Lower lobe of right lung (tissue), 2 donors: ENCODE measurements around the gene NOTCH3. TPM values are rescaled to one million over a fixed set of nuclear protein-coding genes. Genes with fewer than 3 reads are reported as not detected.

Experiments
- ATAC-seq, 2 donors: fragments of 200-7000 bp; cut with Tn5 transposase; one replicate each; pipeline ENCODE4 v1.9.1; 2020 to 2022; ENCODE audit warnings: mild to moderate bottlenecking in 2 of 2, moderate library complexity in 2 of 2
- DNase-seq: peaks from one replicate; pipeline ENCODE4 v3.0.0-alpha.2; 2020
- H3K27ac ChIP-seq: fragments of 200-600 bp; one replicate; pipeline ENCODE4 v1.8.0; 2022
- H3K27me3 ChIP-seq: fragments of 200-600 bp; one replicate; pipeline ENCODE4 v1.8.0; 2022; ENCODE audit warnings: low read depth
- H3K36me3 ChIP-seq: fragments of 200-600 bp; one replicate; pipeline ENCODE4 v1.8.0; 2022; ENCODE audit warnings: mild to moderate bottlenecking
- H3K4me1 ChIP-seq: fragments of 200-600 bp; one replicate; pipeline ENCODE4 v1.8.0; 2022
- H3K4me3 ChIP-seq: fragments of 200-600 bp; one replicate; pipeline ENCODE4 v1.8.0; 2022; ENCODE audit warnings: mild to moderate bottlenecking
- H3K9me3 ChIP-seq: fragments of 200-600 bp; one replicate; pipeline ENCODE4 v1.8.0; 2022
- CTCF ChIP-seq: fragments of 200-600 bp; IDR thresholded peaks from one replicate; pipeline ENCODE4 v1.8.0; 2022; ENCODE audit warnings: antibody characterized with exemption, mild to moderate bottlenecking
- intact Hi-C: fragments of 100-400 bp; cut with DNase I; formaldehyde crosslinking; loops from one replicate; pipeline ENCODE4 v1.11.0; 2022
- total RNA-seq: library from RNA; stranded (reverse); fragmentation: NEBNext Ultra II Directional; extraction: Animal tissue kit (Norgen Biotek cat#: 25700); gene quantifications from one replicate; pipeline ENCODE4 v1.2.1, GENCODE V29; 2021
- donor health status: DM: no; HTN: yes; CAD: no; lungs with severe emphysema.

Gene NOTCH3
- total RNA-seq, 1 donor from 2014 or later = 52.7 TPM

- no peaks in the 10 kb centered on the region for H3K4me1 ChIP-seq
- DNase-seq (no peak), ATAC-seq (peak in 1 of 2 donors; percentile 20)
- no peaks in the 10 kb centered on the region for H3K9me3 ChIP-seq
- H3K27me3 ChIP-seq = no peaks in the 10 kb centered on the region
- no peak for TF ChIP-seq CTCF
- H3K36me3 ChIP-seq = no peaks in the 10 kb centered on the region
- intact Hi-C loops = no loop called here
- no peak overlapping the region for H3K27ac ChIP-seq
- no peak overlapping the region for H3K4me3 ChIP-seq
Measured at GRCh38 chr19:15213715-15214381, 13.1 kb upstream of the NOTCH3 start.

DNA sequence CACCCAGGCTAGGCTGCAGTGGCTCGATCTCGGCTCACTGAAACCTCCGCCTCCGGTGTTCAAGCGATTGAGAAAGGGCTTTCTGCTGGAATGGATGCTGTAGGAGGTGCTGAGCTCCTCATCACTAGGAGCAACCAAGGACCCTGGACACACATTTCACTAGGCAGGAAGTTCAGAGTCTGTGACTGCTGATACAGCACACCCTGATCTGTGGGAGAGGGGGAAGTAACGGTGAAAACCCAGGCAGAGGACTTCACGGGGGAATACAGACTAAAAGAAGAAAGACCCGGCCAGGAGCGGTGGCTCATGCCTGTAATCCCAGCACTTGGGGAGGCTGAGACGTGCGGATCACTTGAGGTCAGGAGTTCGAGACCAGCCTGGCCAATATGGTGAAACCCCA is 11.9 kb upstream of the NOTCH3 start:
- Histone ChIP-seq H3K4me1 (no peaks in the 10 kb centered on the region), H3K27me3 (no peaks in the 10 kb centered on the region), H3K9me3 (no peaks in the 10 kb centered on the region), H3K27ac (no peak overlapping the region), H3K4me3 (no peak overlapping the region), H3K36me3 (no peaks in the 10 kb centered on the region)
- no peak for TF ChIP-seq CTCF
- intact Hi-C loops = no loop called here
- ATAC-seq = peak in 1 of 2 donors; percentile 20
- DNase-seq = no peak

GRCh38 chr19:15210323-15210781 is 9.6 kb upstream of the NOTCH3 start:
- peak; percentile 89 to 95 for ATAC-seq
- intact Hi-C loops = no loop called here
- H3K27ac ChIP-seq = peak overlapping the region; percentile 49
- no peaks in the 10 kb centered on the region for H3K4me1 ChIP-seq
- H3K9me3 ChIP-seq = no peaks in the 10 kb centered on the region
- TF ChIP-seq CTCF = no peak
- H3K27me3 ChIP-seq = no peaks in the 10 kb centered on the region
- peak; percentile 83 for DNase-seq
- H3K4me3 ChIP-seq = no peak overlapping the region
- H3K36me3 ChIP-seq = no peaks in the 10 kb centered on the region

DNA sequence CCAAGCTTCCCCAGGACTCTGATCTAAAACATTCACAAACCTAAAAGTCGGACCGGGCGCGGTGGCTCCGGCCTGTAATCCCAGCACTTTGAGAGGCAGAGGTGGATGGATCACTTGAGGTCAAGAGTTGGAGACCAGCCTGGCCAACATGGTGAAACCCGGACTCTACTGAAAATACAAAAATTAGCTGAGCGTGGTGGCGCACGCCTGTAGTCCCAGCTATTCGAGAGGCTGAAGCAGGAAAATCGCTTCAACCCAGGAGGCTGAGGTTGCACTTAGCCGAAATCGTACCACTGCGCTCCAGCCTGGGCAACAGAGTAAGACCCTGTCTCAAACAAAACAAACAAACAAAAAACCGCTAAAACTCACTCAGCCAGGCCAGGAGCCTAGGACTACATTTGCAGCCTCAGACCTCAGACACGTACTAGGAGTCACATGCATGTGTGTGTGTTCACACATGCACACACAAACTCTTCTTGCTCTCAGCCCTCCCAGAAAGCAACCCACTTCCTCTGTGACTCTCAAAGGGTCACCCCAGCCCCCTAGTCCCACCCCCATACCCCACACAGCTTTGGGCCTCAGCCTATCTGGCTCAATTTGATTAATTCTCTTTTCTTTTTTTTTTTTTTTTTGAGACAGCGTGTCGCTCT is 704 bp upstream of the NOTCH3 start:
- no peaks in the 10 kb centered on the region for H3K36me3 ChIP-seq
- peaks cover 11% of the 10 kb centered on the region for H3K27me3 ChIP-seq
- TF ChIP-seq CTCF = no peak
- peaks cover 6% of the 10 kb centered on the region for H3K4me1 ChIP-seq
- ATAC-seq (no peak), DNase-seq (no peak)
- intact Hi-C loops = no loop called here
- H3K9me3 ChIP-seq = no peaks in the 10 kb centered on the region
- no peak overlapping the region for H3K4me3 ChIP-seq
- H3K27ac ChIP-seq = no peak overlapping the region

GRCh38 chr19:15199661-15200552 is 888 bp downstream of the NOTCH3 start:
- Histone ChIP-seq H3K27me3 (peaks cover 18% of the 10 kb centered on the region), H3K36me3 (no peaks in the 10 kb centered on the region), H3K4me1 (peaks cover 11% of the 10 kb centered on the region), H3K9me3 (no peaks in the 10 kb centered on the region), H3K27ac (peak overlapping the region; percentile 58), H3K4me3 (peak overlapping the region; percentile 59)
- no peak for ATAC-seq
- DNase-seq = no peak
- no peak for TF ChIP-seq CTCF
- intact Hi-C loops = no loop called here
